Uterus (tissue), 2 donors: ENCODE data around the gene CYP2J2.

Experiments used
- POLR2A ChIP-seq, 2 donors: fragments of 450-650 bp; IDR thresholded peaks; one replicate each; pipeline ENCODE4 v1.6.1; 2016; ENCODE audit warnings: antibody characterized with exemption in 2 of 2, mild to moderate bottlenecking in 1 of 2, moderate library complexity in 1 of 2
- TF ChIP-seq, protein P1 (sequence below), 4 experiments: fragments of 200-600 bp in 2 of 4; fragments of 450-650 bp in 2 of 4; sonication (generic) in 2 of 4; IDR thresholded peaks; one replicate each; pipeline ENCODE4 v1.5.1; 2016 to 2019; ENCODE audit warnings: antibody characterized with exemption in 4 of 4, mild to moderate bottlenecking in 2 of 4, moderate library complexity in 1 of 4

DNA sequence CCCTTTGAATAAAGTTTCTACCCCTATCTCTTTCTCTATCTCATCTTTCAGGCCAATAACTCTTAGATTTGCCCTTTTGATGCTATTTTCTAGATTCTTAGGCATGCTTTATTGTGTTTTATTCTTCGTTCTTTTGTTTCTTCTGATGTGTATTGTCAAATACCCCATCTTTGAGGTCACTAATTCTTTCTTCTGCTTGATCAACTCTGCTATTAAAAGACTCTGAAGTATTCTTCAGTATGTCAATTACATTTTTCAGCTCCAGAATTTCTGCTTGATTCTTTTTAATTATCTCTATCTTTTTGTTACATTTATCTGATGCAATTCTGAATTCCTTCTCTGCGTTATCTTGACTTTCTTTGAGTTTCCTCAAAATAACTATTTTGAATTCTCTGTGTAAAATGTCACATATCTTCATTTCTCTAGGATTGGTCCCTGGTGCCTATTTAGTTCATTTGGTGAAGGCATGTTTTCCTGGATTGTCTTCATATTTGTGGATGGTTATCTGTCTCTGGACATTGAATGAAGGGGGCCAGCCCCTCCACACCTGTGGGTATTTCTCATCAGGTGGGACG lies 11.2 kb upstream of the CYP2J2 start:
- TF ChIP-seq, protein P1, sequence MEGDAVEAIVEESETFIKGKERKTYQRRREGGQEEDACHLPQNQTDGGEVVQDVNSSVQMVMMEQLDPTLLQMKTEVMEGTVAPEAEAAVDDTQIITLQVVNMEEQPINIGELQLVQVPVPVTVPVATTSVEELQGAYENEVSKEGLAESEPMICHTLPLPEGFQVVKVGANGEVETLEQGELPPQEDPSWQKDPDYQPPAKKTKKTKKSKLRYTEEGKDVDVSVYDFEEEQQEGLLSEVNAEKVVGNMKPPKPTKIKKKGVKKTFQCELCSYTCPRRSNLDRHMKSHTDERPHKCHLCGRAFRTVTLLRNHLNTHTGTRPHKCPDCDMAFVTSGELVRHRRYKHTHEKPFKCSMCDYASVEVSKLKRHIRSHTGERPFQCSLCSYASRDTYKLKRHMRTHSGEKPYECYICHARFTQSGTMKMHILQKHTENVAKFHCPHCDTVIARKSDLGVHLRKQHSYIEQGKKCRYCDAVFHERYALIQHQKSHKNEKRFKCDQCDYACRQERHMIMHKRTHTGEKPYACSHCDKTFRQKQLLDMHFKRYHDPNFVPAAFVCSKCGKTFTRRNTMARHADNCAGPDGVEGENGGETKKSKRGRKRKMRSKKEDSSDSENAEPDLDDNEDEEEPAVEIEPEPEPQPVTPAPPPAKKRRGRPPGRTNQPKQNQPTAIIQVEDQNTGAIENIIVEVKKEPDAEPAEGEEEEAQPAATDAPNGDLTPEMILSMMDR (IDR thresholded peaks at IDR 0.05), result no peak
- TF ChIP-seq POLR2A (IDR thresholded peaks at IDR 0.05), result no peak
